HFF-Myc (cell line): Measurements from ENCODE around the gene GNPTAB.
"Not testable (repeated sequence)": the region's sequence is repeated elsewhere in the genome, so short reads cannot be mapped to it uniquely, and the experiment has no call there.

Source experiments
- DNase-seq: peaks from one replicate; pipeline ENCODE4 v3.0.0-alpha.2; 2011; ENCODE audit warnings: low read depth; ENCODE audit errors: extremely low read depth
- H3K4me3 ChIP-seq: replicated peaks from 2 replicates; pipeline ENCODE4 v1.5.1; 2011; ENCODE audit warnings: low read depth, mild to moderate bottlenecking, control low read depth, low read length
- CTCF ChIP-seq: IDR thresholded peaks from 2 replicates; pipeline ENCODE4 v1.5.1; 2012; ENCODE audit warnings: mild to moderate bottlenecking, low read depth, low read length, control low read depth; ENCODE audit errors: missing control alignments

The GNPTAB gene

GRCh38 chr12:101819467-101819866 is 11.3 kb downstream of the GNPTAB start:
- no peak for TF ChIP-seq CTCF
- no peak overlapping the region for H3K4me3 ChIP-seq
- no peak for DNase-seq

- not testable (repeated sequence) for DNase-seq, H3K4me3 ChIP-seq
These were observed 12.1 kb downstream of the GNPTAB start for GRCh38 chr12:101818689-101819088.

GRCh38 chr12:101813117-101813516 is 17.6 kb downstream of the GNPTAB start:
- no peak for DNase-seq
- TF ChIP-seq CTCF = no peak
- no peak overlapping the region for H3K4me3 ChIP-seq

- DNase-seq, H3K4me3 ChIP-seq: not testable (repeated sequence)
These were observed 18.0 kb downstream of the GNPTAB start for GRCh38 chr12:101812716-101813115.

GRCh38 chr12:101811342-101811741 is 19.4 kb downstream of the GNPTAB start:
- not testable (repeated sequence) for DNase-seq, H3K4me3 ChIP-seq

GRCh38 chr12:101809208-101809607 is 21.6 kb downstream of the GNPTAB start:
- DNase-seq = no peak
- TF ChIP-seq CTCF = no peak
- H3K4me3 ChIP-seq = no peak overlapping the region

- no peak for TF ChIP-seq CTCF
- H3K4me3 ChIP-seq = no peak overlapping the region
- no peak for DNase-seq
These were observed 24.5 kb downstream of the GNPTAB start for GRCh38 chr12:101806265-101806664.

- no peak for DNase-seq
- no peak overlapping the region for H3K4me3 ChIP-seq
- no peak for TF ChIP-seq CTCF
These were observed 26.4 kb downstream of the GNPTAB start for GRCh38 chr12:101804409-101804808.

GRCh38 chr12:101803978-101804377 is 26.8 kb downstream of the GNPTAB start:
- no peak for DNase-seq
- H3K4me3 ChIP-seq = no peak overlapping the region
- TF ChIP-seq CTCF = no peak
